ENCODE measurements around the gene RAP2A.

RAP2A gene

DNA sequence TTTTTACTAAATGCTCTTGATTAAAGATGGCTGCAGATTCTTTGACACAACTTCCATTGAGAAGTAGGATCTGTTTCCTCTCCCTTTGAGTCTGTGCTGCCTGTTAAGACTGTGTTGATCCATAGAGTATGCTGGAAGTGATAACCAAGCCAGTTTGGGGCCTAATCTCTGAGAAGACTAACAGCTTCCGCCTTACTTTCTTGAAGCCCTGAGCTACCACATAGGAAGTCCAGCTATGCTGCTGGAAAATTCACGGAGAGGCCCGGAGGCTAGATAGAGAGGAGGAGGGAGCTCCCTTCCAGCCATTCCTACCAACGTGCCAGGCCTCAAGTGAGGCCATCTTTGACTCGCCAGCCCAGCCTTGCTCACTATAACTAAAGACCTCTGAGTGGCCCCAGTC is 12.5 kb downstream of the RAP2A start:
- DNase-seq = no peak

DNA sequence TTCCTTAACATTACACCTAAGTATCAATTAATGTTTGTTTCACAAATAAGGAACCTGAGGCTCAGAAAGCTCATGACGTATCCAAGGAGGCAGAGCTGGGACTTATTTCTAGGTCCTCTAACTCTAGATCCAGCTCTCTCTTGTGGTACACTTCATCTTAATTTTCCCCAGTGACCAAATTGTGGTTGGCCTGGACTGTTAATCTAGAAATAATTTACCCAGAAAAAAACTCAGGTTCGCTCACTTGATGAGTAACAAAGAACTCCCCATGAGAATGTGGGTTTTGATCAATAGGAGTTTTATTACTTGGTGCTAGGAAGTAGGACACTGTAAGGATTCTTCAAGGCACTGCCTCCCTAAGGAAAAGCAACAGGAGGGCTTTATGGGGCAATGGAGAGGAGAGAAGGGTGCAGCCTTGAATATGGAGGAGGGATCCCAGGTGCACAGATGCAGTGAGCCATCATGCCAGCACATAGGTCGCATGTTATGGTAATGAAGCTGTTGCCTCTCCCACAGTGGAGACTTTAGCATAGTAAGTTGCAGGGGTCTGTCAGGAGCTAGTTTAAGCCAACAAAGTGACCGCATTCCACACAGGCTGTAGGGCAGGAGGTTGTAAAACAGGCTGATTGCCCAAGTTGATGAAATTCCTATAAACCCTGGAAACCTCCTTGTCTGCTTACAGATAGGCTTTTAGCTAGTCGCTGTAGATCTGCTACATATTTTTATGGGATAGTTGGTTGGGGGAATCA is 14.7 kb downstream of the RAP2A start:
- DNase-seq = no peak

DNA sequence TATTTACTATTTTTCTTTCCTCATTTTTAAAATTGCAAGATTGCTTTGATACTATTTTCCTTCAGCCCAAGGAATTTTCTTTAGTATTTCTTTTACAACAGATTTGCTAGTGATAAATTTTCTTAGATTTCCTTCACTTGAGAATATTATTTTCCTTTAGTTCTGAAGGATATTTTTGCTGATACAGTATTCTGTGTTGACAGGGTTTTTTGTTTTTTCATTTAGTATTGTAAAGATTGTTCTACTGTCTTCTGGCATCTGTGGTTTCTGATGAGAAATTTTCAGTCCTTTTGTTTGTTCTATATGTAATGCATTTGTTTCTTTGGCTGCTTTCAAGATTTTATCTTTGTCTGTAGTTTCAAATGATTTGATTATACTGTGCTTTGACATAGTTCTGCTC is 20.7 kb downstream of the RAP2A start:
- DNase-seq = no peak

DNA sequence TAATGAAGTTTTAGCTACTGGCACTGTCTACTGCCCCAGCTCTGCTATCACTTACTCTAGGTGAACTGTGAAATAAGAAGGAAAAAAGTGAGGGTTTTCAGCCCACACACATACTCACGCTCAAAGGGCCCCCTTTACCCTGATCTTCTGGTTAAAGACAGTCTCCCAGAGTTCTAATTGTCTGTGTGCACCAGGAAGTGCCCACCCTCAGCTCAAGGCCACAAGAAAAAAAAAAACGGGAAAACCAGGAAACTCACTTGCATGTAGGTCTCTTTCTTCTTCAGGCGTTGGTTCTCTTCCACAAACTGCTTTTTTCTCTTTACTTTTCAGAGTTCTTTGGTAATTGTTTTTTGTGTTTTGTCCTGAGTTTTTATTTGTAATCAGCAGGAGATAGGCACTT is 22.1 kb downstream of the RAP2A start:
- DNase-seq = no peak

DNA sequence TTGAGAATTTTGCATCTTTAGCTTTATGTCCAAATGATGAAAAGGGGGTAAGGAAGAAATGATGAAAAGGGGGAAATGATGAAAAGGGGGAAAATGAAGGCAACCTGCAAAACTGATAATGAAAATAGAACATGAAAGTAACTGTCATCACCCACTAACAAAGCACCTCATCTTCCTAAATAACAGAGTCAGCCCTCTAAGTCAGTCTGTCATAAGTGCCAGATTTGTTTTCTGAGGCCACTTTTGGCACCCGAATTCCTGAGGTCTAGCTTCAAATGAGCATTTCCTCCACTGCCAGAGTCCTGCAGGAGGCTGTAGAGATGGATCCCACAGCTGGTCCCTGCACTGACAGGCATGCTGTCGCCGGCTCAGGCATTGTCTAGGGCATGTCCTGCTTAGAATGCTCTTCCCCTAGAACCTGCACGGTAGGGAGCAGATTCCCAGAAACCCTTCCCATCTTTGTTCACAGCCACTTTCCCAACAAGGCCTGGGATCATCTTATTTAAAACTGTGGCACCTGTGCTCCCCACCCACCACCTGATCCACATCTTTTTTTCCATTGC is 25.3 kb downstream of the RAP2A start:
- DNase-seq = peak in 1 of 56 donors; percentile 6

DNA sequence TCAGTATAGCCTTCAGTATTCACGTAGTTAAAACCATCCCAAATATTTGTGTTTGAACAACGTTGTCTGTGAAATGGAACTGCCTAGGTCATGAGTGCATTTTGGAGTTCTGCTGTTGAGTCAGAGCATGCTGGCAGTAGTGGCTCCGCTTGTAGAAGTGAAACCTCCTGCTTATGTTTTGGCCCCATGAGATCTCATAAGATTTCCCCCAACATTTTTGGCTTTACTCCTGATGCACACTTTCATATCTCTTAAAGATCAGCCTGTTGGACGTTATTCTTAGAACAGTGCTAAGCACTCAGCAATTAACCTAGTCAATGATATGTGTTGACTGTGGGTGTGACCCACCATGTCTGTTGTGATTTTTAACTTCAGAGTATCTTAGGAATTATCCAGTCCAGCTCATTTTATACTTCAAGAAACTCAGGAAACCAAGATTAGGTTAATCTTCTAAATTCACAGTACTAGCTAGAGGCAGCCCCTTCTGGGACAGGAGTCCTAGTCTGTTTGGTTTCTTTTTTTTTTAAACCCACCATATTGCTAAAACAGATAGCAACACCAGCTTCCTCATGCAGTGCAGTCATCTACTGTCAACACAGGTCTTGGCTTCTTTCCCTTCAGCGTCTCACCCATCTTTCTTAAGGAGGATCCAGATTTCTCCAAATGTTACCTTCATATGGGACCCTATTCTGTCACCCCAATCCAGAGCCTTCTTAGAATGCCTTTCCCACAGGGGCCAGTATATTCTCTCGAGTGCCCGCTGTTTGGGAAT is 26.2 kb downstream of the RAP2A start:
- DNase-seq = no peak

DNA sequence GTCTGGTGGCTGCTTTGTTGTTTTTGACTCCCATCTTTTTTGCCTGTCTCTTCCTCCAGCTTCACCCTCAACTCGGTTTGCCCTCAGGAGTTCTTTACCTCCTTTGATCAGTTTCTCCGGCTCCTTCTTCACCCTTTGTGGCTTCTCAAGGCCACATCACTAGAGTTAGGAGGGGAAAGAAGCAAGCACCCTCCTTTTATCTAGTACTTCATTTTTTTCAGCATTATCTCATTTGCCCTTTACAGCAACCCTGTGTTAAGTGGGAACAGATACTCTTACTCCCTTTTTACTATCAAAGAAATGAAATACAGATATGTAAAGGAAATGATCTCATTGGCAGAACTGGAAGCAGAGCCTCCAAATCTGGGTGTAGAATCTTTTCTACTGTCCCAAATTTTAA is 26.9 kb downstream of the RAP2A start:
- DNase-seq = no peak

DNA sequence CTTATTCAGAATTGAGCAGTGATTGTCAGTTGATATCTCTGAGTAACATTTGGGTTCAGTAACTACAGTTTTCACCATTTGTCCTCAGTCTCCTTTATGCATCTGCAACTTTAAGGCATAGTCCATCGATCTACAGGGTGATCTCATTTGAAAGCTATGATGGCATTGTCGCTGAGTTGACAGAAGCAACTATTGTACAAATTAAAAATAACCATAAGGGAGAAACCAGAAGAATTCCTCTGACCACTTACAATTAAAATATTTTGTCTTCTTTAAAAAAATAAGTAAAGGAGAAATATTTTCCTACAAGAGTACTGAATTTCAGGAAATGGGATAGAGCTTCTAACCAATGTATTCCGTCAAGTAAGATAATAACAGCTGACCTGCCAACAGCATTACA is 30.6 kb downstream of the RAP2A start:
- no peak for DNase-seq

DNA sequence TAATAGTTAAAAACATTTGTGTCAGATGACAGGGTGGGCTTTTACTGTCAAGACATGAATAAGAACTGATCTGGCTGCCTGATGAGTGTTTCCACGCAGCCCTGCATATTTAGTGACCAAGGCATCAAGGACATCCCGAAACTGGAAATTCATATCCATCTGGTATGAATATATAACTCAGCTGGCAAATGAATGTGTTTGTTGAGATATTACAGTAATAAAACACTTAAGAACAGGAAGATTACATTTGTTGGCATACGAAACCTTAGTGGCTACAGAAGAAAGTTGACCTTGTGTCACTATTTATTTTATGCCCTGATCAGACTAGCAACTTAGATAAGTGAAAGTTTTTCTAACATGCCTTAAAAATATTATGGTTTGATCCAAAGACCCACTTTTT is 32.8 kb downstream of the RAP2A start:
- DNase-seq = no peak

DNA sequence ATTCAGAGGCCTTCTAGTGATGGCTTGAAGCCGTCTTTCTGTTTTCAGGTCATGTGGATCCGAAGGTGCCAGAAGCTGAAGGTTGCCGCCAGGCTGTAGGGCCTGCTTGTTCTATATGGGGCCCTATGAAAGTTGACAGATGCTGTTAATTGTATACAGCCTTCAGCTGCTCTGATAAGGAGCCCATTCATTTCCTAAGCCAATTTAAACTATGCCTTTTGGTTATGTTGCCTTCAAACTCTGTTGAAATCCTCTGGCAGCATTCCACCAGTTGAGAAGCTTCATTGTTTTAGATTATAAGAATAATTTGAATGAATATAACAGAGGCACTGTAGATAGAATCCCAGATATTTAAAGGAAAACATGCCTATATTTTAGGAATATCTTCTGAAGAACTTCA is 34.4 kb downstream of the RAP2A start:
- peak in 8 of 56 donors; percentile 3 to 33 (median 11) for DNase-seq

DNA sequence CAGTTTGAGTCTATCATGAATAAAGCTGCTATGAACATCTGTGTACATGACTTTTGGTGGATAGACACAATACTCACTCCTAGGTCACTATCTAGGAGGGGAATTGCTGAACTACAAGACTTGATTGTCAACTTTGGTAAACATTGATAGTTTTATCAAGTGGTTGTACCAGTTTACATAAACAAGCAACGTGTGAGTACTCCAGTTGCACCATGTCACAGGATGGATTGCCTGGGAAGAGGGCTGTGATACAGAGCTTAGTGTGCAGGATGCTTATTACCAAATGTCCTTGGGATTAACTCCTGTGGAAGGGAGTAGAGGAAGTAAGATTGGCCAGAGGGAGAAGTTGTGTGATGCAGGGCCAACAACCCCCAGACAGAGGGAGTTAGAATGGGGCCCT is 37.7 kb downstream of the RAP2A start:
- DNase-seq = no peak

DNA sequence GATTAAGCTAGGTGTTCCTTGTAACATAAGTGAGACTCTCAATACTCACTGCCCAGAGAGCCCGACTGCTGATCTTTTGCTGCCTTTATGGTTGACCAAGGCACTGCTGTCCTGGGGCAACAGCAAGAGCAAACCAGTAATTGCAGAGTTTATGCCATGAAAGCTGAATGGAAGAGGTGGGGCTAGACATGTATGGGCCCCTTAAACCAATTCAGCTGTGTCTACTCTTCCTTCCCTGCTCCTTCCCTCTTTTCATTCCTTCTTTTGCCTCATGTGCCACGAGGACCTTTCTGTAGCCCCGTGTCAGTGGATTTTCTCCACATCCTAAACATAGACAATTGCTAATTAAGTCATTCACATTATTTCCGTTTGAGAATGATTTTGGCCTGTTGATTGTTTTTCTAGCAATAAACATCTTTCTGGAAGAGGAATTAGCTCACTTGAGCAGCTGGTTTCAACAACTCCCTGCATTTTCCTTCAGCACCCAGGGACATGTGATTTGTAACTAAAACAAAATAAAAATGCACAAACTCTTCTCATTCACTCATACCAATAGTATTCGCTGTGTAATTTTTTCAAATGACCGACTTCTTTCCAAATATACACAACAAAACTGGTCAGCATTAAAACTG is 40.5 kb downstream of the RAP2A start:
- no peak for DNase-seq

DNA sequence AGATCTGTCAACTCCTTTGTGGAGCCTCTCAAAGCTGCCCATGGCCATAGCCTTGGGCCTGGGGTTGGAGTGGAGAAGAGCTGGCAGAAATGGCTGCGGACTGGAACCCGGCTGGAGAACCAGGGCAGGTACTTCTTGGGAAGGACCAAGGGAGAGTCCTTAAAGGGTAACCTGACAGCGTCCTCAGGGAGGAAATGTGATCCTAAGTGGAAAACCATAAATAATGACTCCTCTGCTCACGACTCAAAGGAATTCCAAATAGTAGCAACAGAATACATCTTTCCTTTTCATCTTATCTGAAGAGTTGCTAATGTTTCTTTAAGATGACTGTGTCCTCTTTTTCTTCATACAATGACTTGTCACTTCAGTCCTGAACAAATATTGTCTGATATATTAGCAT is 41.0 kb downstream of the RAP2A start:
- no peak for DNase-seq

DNA sequence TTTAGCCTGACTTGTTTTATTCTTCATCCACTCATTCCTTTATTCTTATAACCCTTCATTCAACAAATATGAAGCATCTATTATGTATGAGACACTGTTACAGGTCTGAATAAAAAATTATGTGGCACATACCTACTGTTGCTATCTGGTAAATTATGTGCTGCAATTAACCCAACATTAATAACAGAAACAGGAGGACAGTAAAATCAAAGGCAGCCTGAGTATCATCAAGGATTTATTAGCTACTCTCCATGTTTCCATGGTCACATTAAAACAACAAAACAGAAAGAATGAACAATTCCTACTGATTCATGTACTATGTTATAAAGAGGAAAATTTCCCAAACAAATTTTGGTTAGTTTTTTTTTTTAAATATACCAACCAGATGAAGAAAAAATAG is 43.9 kb downstream of the RAP2A start:
- DNase-seq = no peak

DNA sequence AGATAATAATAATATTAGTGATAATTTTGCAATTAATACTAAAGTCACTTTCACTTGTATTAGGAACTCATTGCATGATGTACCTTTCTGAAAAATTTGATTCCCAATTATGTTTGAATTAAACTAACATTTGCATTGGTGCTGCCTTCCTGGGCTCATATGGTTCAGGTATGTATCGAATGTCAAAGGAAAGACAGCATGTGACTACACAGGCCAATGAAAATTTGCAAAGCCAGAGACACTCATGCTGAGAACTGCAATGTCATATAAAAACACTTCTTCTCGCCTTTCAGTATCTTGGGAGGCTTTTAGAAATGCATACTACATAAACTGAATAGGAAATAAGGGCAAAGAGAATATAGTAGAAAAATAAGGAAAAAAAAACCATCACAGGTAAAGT is 44.3 kb downstream of the RAP2A start:
- DNase-seq = no peak

DNA sequence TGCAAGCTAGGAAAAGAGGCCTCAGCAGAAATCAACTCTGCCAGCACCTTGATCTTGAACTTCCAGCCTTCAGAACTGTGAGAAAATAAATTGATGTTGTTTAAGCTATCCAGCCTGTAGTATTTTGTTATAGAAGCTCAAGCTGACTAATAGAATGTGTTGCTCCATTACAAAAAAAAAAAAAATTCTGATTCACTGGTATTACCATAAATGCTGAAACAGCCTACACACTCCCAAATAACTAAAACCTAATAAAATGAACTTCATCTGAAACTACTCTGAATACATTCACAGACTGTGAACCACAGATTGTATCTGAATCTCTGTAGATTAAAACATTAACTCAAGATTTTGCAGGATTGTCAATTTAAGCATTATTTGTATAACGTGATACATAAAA is 49.5 kb downstream of the RAP2A start:
- no peak for DNase-seq

DNA sequence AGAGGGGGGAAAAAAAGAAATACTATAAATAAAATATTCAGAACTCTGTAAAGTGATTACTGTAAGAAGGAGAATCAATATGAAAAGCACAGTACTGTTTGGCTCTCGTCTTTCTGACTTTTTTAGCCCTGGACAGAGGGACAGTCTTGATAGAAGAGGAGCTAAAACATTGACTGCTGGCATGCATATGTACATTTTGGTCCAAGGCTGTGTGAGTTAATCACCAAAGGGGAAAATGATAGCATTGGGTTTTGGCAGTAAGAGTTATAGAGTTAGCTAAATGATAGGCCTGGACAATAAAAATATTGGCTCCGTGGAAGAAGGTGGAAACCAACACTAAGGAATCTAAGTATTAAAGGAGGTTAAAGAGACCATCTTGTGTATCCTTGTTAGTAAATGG is 50.3 kb downstream of the RAP2A start:
- DNase-seq = no peak

DNA sequence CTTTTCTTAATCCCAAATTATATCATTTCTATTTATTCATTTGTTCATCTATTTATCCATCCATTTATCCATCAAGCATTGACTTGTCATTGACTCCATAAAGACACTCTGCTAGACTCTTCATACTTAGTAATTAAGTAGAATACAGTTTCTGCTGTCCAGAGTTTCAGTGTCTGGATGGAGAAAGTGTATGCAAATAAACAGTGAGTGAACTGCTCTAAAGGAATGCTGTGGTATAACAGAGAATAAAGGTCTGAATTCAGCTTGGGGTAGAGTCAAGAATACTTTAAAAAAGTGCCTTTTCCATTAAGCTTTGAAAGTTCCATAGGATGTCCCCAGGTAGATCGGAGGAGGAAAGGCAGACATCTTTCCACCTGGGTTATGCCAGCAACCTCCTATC is 51.4 kb downstream of the RAP2A start:
- no peak for DNase-seq

DNA sequence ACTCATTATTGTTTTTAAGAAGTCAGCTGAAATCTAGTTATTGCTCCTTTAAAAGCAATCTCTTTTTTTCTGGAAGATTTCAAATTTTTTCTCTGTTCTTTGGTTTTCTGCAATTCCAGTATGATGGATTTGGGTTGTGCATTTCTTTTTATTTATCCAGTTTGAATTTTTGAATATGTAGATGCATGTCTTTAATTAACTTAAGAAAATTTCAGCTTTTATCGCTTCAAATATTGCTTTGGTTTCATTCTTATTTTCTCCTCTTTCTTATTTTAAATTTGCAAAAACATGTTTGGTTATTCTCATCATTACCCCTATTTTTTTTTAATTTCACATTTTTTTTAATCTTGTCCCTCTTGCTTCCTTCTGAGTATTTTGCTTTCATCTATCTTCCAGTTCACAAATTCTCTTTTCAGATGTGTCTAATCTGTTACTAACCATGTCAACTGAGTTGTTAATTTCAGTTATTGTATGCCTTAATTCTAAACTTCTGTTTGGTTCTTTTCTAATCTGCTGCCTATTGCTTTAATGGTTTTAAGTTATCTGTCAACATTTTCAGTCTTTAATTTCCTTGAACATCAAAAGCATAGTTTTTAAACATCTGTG is 56.8 kb downstream of the RAP2A start:
- no peak for DNase-seq

DNA sequence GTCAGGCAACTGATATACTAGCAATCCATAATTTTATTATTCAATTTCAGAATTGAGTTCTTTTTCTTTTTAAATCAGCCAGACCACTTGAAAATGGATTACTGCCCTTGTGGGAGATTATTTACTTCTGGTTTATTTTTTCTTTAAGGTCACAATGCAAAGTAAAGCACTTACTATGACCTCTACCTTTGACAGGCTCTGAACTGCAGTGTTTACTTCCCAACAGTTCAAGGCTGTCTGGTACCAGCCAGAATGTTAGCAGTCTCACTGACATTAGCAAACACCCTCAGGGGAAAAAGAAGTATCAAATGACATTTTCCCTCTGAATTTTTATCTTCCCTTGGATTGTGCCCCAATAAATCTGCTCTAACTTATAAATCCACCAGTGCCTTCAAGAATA is 57.5 kb downstream of the RAP2A start:
- DNase-seq = no peak

DNA sequence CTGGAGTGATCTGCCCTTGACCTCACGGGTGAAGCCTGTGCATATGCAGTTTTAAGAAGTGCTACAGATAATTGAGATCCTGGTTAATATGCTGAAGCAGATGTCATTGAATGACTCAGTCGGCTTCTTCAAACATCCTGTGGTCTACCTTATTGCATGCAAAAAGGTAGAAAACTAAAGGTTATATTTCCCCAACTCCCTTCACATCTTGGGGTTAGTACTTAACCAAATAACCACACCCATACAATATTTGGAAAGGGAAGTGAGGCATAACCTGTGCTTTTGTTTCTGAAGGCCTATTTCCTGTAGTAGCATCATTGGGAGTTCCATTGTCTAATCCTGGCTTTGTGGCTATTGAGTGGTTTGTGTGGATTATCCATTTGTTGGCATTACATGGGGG is 58.3 kb downstream of the RAP2A start:
- DNase-seq = no peak

Measured in amygdala (tissue), 56 donors.